HepG2 (cell line): ENCODE results near the gene TBC1D22A. TPM values are rescaled to one million over a fixed set of nuclear protein-coding genes. Genes with fewer than 3 reads are reported as not detected.

Experiments
- ATAC-seq: fragments of 200-7000 bp; cut with Tn5 transposase; 3 replicates; pipeline ENCODE4 v1.9.1; 2020; ENCODE audit warnings: mild to moderate bottlenecking, moderate library complexity
- BruUV-seq: library from RNA; stranded (reverse); fragments of 400-500 nt; replicated peaks from 2 replicates; lab custom pipeline; 2021; lab: Mats Ljungman, UMichigan
- CTCF ChIA-PET: fragments of 300-600 bp; formaldehyde crosslinking; extraction: SDS; loops from one replicate; lab custom pipeline; 2021; ENCODE audit warnings: low total read pairs, inconsistent platforms, low intra/inter-chr PET ratio; lab: Yijun Ruan, JAX
- POLR2A ChIA-PET: fragments of 350-600 bp; sonication (Branson Sonifier 250); formaldehyde crosslinking; loops from one replicate; lab custom pipeline; 2020; ENCODE audit warnings: antibody characterized with exemption, inconsistent platforms; lab: Yijun Ruan, JAX
- DNase-seq: peaks from one replicate; pipeline ENCODE4 v3.0.0-alpha.2; 2015; ENCODE audit warnings: low spot score
- FAIRE-seq: peaks from 3 replicates; lab custom pipeline; 2011; peaks lifted over from hg19 to GRCh38; lab: Jason Lieb, UNC
- H2AFZ ChIP-seq: one replicate; pipeline ENCODE4 v1.6.1; 2011; ENCODE audit warnings: low read length, inconsistent platforms
- H3K27ac ChIP-seq: fragments of 300-600 bp; 3 replicates; pipeline ENCODE4 v1.8.0; 2011; ENCODE audit warnings: mixed run types, mild to moderate bottlenecking, mixed read lengths, low read length, inconsistent platforms; ENCODE audit not compliant: insufficient read depth; ENCODE audit errors: extremely low read length
- H3K27me3 ChIP-seq, 2 experiments: fragments of 200-600 bp in 1 of 2; 2 replicates in 1 of 2; 3 replicates in 1 of 2; pipeline versions ENCODE4 v1.6.0 to v1.8.0; 2011; ENCODE audit warnings: low read length in 2 of 2, mild to moderate bottlenecking in 2 of 2, moderate library complexity in 2 of 2, inconsistent platforms in 1 of 2; ENCODE audit not compliant: insufficient read depth in 2 of 2, control insufficient read depth in 1 of 2
- H3K36me3 ChIP-seq, 2 experiments: fragments of 200-600 bp in 1 of 2; replicated peaks in 1 of 2; 2 replicates in 1 of 2; 3 replicates in 1 of 2; pipeline versions ENCODE4 v1.5.1 to v1.8.0; 2011; ENCODE audit warnings: low read length in 2 of 2, inconsistent platforms in 1 of 2; ENCODE audit not compliant: insufficient read depth in 2 of 2, control insufficient read depth in 1 of 2
- H3K4me1 ChIP-seq: 2 replicates; pipeline ENCODE4 v1.5.1; 2012; ENCODE audit warnings: low read length, inconsistent platforms; ENCODE audit not compliant: insufficient read depth
- H3K4me2 ChIP-seq: 2 replicates; pipeline ENCODE4 v1.6.0; 2011; ENCODE audit warnings: low read depth, low read length, inconsistent platforms
- H3K4me3 ChIP-seq, 3 experiments: fragments of 200-600 bp in 1 of 3; sonication (generic), shearing (Covaris generic) in 1 of 3; replicated peaks in 1 of 3; 2 replicates each; pipeline ENCODE4 v1.5.1; 2011 to 2016; ENCODE audit warnings: low read length in 3 of 3, inconsistent platforms in 2 of 3, low read depth in 2 of 3, mild to moderate bottlenecking in 2 of 3, control low read depth in 1 of 3, mixed read lengths in 1 of 3; ENCODE audit not compliant: insufficient read depth in 1 of 3
- H3K79me2 ChIP-seq: one replicate; pipeline ENCODE4 v1.6.1; 2011; ENCODE audit warnings: low read length, inconsistent platforms; ENCODE audit not compliant: insufficient read depth
- H3K9ac ChIP-seq: 2 replicates; pipeline ENCODE4 v1.6.0; 2011; ENCODE audit warnings: mild to moderate bottlenecking, low read depth, low read length, inconsistent platforms; ENCODE audit not compliant: insufficient read depth
- H3K9me3 ChIP-seq: 2 replicates; pipeline ENCODE4 v1.5.1; 2012; ENCODE audit warnings: mild to moderate bottlenecking, low read length
- H4K20me1 ChIP-seq: 2 replicates; pipeline ENCODE4 v1.6.0; 2011; ENCODE audit warnings: inconsistent platforms, mild to moderate bottlenecking, low read length, moderate library complexity; ENCODE audit not compliant: insufficient read depth
- NKX3-1 ChIP-seq: sonication (generic); formaldehyde crosslinking; IDR thresholded peaks from 2 replicates; pipeline ENCODE4 v1.5.0; 2020; ENCODE audit warnings: missing genetic modification reagents
- WGBS: methylation state at CpG from one replicate; pipeline ENCODE4 v1.1.6; 2017; ENCODE audit warnings: low lambda C conversion rate; 5-methylcytosine and 5-hydroxymethylcytosine counted together
- in situ Hi-C: cut with HindIII; loops from 2 replicates; pipeline ENCODE4 v1.10.0; 2017; ENCODE audit warnings: low pct_unique_long_range_greater_than_20kb; ENCODE audit not compliant: extremely low pct_ligation_motif_present
- intact Hi-C: fragments of 100-400 bp; cut with micrococcal nuclease; formaldehyde crosslinking; loops from one replicate; pipeline ENCODE4 v1.10.0; 2022; ENCODE audit not compliant: unreplicated experiment
- polyA plus RNA-seq, 8 experiments: library from polyadenylated mRNA; depleted of rRNA in 3 of 8; stranded (reverse) in 7 of 8; unstranded in 1 of 8; fragments of >200 nt; fragmentation: Illumina TruSeq in 4 of 8; extraction: Trizol in 4 of 8; gene quantifications; 2 replicates each; pipeline versions ENCODE4 v1.2.1 to v1.2.3, GENCODE V29; 2011 to 2016; ENCODE audit warnings: low read depth in 4 of 8, missing spikeins in 1 of 8, mixed read lengths in 1 of 8; ENCODE audit not compliant: insufficient read depth in 1 of 8
- total RNA-seq, 5 experiments: library from RNA; depleted of rRNA; stranded (reverse); fragments of >200 nt; fragmentation: Illumina TruSeq; extraction: Trizol; gene quantifications; 2 replicates each; pipeline ENCODE4 v1.2.3, GENCODE V29; 2016; ENCODE audit warnings: low read depth in 1 of 5
- TF ChIP-seq, protein P1 (sequence below): sonication (generic); formaldehyde crosslinking; IDR thresholded peaks from 2 replicates; pipeline ENCODE4 v1.4.0; 2020; ENCODE audit warnings: mild to moderate bottlenecking, missing genetic modification reagents
- TF ChIP-seq, protein P2 (sequence below): sonication (generic); formaldehyde crosslinking; IDR thresholded peaks from 2 replicates; pipeline ENCODE4 v1.4.0; 2020; ENCODE audit warnings: mild to moderate bottlenecking, missing genetic modification reagents
- TF ChIP-seq, protein P3 (sequence below), 2 experiments: sonication (generic) in 1 of 2; formaldehyde crosslinking in 1 of 2; IDR thresholded peaks; 2 replicates each; pipeline versions ENCODE4 v1.6.1 to v1.9.0; 2014 to 2022; ENCODE audit warnings: antibody characterized with exemption in 1 of 2, borderline replicate concordance in 1 of 2, inconsistent platforms in 1 of 2, low read depth in 1 of 2, missing genetic modification reagents in 1 of 2

The TBC1D22A gene
- total and polyA plus RNA-seq, 2 of the 13 experiments (the other 11 are each of a cell fraction or from before 2014, with no cell fraction given) = 17.3 to 18.0 TPM

DNA sequence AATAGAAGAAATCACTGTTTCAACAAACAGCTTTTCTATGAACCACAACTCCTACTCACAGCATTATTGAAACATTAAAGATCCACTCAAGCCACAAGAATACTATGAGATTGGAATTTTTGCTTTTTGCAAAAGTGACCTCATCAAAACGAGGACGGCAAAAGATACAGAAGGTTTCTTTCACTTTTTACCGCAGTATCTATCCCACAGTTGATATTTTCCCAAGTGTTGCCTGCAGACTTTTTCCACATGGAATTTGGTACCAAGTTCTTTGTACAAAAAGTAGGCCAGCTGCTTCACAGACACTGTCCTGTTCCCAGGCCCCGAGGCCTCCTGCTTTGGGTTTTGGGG, 204.0 kb downstream of the TBC1D22A start (continued):
- TF ChIP-seq, protein P1, sequence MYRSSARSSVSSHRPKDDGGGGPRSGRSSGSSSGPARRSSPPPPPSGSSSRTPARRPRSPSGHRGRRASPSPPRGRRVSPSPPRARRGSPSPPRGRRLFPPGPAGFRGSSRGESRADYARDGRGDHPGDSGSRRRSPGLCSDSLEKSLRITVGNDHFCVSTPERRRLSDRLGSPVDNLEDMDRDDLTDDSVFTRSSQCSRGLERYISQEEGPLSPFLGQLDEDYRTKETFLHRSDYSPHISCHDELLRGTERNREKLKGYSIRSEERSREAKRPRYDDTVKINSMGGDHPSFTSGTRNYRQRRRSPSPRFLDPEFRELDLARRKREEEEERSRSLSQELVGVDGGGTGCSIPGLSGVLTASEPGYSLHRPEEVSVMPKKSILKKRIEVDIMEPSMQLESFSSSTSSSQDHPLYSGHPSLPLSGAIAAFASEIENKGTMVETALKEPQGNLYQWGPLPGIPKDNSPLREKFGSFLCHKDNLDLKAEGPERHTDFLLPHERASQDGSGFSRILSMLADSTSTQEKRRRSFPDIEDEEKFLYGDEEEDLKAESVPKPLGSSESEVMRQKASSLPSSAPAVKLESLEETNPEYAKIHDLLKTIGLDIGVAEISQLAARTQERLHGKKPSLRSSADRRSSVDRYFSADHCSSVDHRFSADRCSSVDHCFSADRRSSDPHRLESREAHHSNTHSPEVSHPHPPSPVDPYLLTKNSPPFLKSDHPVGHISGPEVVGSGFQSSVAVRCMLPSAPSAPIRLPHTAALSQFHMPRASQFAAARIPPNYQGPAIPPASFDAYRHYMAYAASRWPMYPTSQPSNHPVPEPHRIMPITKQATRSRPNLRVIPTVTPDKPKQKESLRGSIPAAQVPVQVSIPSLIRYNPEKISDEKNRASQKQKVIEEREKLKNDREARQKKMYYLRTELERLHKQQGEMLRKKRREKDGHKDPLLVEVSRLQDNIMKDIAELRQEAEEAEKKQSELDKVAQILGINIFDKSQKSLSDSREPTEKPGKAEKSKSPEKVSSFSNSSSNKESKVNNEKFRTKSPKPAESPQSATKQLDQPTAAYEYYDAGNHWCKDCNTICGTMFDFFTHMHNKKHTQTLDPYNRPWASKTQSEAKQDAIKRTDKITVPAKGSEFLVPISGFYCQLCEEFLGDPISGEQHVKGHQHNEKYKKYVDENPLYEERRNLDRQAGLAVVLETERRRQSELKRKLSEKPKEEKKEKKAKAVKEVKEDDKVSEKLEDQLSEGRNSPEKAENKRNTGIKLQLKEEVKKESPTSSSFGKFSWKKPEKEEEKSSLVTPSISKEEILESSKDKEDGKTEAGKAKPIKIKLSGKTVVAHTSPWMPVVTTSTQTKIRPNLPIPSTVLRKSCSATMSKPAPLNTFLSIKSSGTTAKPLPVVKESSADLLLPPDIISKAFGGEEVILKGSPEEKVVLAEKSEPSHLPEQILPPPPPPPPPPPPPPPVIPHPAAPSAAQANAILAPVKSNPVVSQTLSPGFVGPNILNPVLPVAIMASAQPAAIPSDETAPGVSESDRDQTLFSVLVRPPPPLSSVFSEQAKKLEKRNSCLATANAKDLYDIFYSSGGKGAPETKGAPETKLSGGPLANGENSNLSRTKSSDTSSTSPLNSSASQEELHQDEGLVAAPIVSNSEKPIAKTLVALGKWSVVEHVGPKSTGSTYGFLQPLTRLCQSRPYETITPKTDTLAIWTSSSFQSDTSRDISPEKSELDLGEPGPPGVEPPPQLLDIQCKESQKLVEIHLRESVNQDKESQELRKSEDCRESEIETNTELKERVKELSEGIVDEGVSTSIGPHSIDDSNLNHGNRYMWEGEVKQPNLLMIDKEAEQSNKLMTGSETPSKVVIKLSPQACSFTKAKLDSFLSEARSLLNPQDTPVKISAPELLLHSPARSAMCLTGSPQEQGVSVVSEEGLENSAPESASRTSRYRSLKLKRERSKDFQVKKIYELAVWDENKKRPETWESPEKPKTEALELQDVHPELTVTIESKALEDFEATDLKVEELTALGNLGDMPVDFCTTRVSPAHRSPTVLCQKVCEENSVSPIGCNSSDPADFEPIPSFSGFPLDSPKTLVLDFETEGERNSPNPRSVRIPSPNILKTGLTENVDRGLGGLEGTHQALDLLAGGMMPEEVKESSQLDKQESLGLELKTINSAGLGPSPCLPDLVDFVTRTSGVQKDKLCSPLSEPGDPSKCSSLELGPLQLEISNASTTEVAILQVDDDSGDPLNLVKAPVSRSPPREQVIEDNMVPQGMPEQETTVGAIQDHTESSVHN (CRISPR knock-in tag) = no peak

DNA sequence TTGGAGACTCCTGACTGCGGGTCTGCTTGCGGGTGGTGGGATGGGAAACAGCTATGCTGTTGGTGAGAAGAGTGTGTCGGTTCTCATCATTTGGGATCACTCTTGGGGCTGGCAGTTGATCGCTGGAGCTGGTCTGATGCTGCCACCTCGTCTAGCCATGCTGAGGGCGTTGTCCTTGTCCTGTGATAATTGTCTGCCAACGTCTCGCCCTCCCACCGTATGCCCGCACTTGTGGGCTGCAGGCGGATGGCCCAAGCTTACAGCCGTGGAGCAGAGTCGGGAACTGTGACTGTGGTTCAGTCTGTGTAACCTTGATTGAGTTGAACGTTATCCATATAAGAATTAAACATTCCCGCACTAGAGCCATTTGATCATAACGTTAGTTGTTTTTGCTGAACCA, 204.4 kb downstream of the TBC1D22A start:
- CTCF ChIA-PET = no interaction called here
- no peak overlapping the region for H3K9ac ChIP-seq
- WGBS = 100% methylated on average over 7 of the region's 16 CpGs
- H3K4me3 ChIP-seq = no peak overlapping the region
- in situ Hi-C loops = no loop called here
- no peak overlapping the region for H3K27ac ChIP-seq
- H3K4me2 ChIP-seq = no peak overlapping the region
- no peak for FAIRE-seq
- POLR2A ChIA-PET = no interaction called here
- TF ChIP-seq, protein P2, sequence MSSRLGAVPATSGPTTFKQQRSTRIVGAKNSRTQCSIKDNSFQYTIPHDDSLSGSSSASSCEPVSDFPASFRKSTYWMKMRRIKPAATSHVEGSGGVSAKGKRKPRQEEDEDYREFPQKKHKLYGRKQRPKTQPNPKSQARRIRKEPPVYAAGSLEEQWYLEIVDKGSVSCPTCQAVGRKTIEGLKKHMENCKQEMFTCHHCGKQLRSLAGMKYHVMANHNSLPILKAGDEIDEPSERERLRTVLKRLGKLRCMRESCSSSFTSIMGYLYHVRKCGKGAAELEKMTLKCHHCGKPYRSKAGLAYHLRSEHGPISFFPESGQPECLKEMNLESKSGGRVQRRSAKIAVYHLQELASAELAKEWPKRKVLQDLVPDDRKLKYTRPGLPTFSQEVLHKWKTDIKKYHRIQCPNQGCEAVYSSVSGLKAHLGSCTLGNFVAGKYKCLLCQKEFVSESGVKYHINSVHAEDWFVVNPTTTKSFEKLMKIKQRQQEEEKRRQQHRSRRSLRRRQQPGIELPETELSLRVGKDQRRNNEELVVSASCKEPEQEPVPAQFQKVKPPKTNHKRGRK = no peak
- TF ChIP-seq NKX3-1 (CRISPR knock-in tag) = no peak
- TF ChIP-seq, protein P3, sequence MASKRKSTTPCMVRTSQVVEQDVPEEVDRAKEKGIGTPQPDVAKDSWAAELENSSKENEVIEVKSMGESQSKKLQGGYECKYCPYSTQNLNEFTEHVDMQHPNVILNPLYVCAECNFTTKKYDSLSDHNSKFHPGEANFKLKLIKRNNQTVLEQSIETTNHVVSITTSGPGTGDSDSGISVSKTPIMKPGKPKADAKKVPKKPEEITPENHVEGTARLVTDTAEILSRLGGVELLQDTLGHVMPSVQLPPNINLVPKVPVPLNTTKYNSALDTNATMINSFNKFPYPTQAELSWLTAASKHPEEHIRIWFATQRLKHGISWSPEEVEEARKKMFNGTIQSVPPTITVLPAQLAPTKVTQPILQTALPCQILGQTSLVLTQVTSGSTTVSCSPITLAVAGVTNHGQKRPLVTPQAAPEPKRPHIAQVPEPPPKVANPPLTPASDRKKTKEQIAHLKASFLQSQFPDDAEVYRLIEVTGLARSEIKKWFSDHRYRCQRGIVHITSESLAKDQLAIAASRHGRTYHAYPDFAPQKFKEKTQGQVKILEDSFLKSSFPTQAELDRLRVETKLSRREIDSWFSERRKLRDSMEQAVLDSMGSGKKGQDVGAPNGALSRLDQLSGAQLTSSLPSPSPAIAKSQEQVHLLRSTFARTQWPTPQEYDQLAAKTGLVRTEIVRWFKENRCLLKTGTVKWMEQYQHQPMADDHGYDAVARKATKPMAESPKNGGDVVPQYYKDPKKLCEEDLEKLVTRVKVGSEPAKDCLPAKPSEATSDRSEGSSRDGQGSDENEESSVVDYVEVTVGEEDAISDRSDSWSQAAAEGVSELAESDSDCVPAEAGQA (IDR thresholded peaks at IDR 0.05; ENCODE audit: low read depth) = no peak
- TF ChIP-seq, protein P3 (CRISPR knock-in tag; IDR thresholded peaks at IDR 0.05; ENCODE audit: borderline replicate concordance) = no peak
- H3K4me1 ChIP-seq = peaks cover 13% of the 10 kb centered on the region
- intact Hi-C loops = no loop called here
- H2AFZ ChIP-seq = no peak overlapping the region
- peaks cover 2% of the 10 kb centered on the region; the same call in 1 of the 2 replicates for H4K20me1 ChIP-seq
- 0 out of 5 replicates have a peak, but pooled peaks cover 0 to 1% of the 10 kb centered on the region in 2 experiments for H3K36me3 ChIP-seq
- H3K9me3 ChIP-seq = no peaks in the 10 kb centered on the region
- H3K27me3 ChIP-seq = no peaks in the 10 kb centered on the region
- ATAC-seq = no peak
- BruUV-seq = no TSS peak
- H3K79me2 ChIP-seq = no peaks in the 10 kb centered on the region
- no peak for DNase-seq
